KMS-11 (cell line): Measurements from ENCODE around the gene PRKD2.
"Not testable (repeated sequence)": the region's sequence is repeated elsewhere in the genome, so short reads cannot be mapped to it uniquely, and the experiment has no call there.

Experiments
- H2AFZ ChIP-seq: fragments of 200-600 bp; sonication (generic); 2 replicates; pipeline ENCODE4 v1.6.1; 2016; ENCODE audit warnings: antibody characterized with exemption, mixed run types, low read depth
- H3K27ac ChIP-seq: fragments of 200-600 bp; sonication (generic); 2 replicates; pipeline ENCODE4 v1.6.1; 2016; ENCODE audit warnings: mild to moderate bottlenecking, mixed run types
- H3K27me3 ChIP-seq: fragments of 200-600 bp; sonication (generic); 2 replicates; pipeline ENCODE4 v1.6.1; 2017; ENCODE audit warnings: mild to moderate bottlenecking, low read depth, mixed run types, moderate library complexity; ENCODE audit not compliant: insufficient read depth
- H3K36me3 ChIP-seq: fragments of 200-600 bp; sonication (generic); 2 replicates; pipeline ENCODE4 v1.6.1; 2017; ENCODE audit warnings: mild to moderate bottlenecking, mixed run types; ENCODE audit not compliant: insufficient read depth
- H3K4me1 ChIP-seq: fragments of 200-600 bp; sonication (generic); 2 replicates; pipeline ENCODE4 v1.6.1; 2016; ENCODE audit warnings: mild to moderate bottlenecking, low read depth, mixed run types; ENCODE audit not compliant: poor library complexity, severe bottlenecking
- H3K4me2 ChIP-seq: fragments of 200-600 bp; sonication (generic); 2 replicates; pipeline ENCODE4 v1.7.0; 2016; ENCODE audit warnings: mild to moderate bottlenecking, mixed run types
- H3K4me3 ChIP-seq: fragments of 200-600 bp; sonication (generic); IDR thresholded peaks from 2 replicates; pipeline ENCODE4 v1.6.1; 2017; ENCODE audit warnings: low read depth, low read length, mixed read lengths; ENCODE audit not compliant: insufficient read depth
- H3K79me2 ChIP-seq: fragments of 200-600 bp; sonication (generic); 2 replicates; pipeline ENCODE4 v1.6.1; 2016; ENCODE audit warnings: low read depth, mixed run types; ENCODE audit not compliant: insufficient read depth
- H3K9ac ChIP-seq: fragments of 200-600 bp; sonication (generic); 2 replicates; pipeline ENCODE4 v1.6.1; 2016; ENCODE audit warnings: mild to moderate bottlenecking, mixed run types
- H4K20me1 ChIP-seq: fragments of 200-600 bp; sonication (generic); 2 replicates; pipeline ENCODE4 v1.6.1; 2016; ENCODE audit warnings: mild to moderate bottlenecking, mixed run types; ENCODE audit not compliant: insufficient read depth
- TF ChIP-seq, protein P1 (sequence below): fragments of 200-600 bp; sonication (generic); conservative IDR thresholded peaks from 2 replicates; pipeline ENCODE4 v1.6.1; 2017; ENCODE audit warnings: low read depth, mild to moderate bottlenecking, antibody characterized with exemption, low read length, moderate library complexity, mixed read lengths

PRKD2 gene

GRCh38 chr19:46633130-46633529, 83.8 kb downstream of the PRKD2 start:
- Histone ChIP-seq H3K4me3 (no peak overlapping the region), H3K36me3 (no peaks in the 10 kb centered on the region), H3K27me3 (peaks cover 78% of the 10 kb centered on the region), H3K79me2 (no peaks in the 10 kb centered on the region), H3K9ac (no peak overlapping the region), H2AFZ (no peak overlapping the region), H3K4me1 (peaks cover 14% of the 10 kb centered on the region), H3K27ac (no peak overlapping the region), H4K20me1 (no peaks in the 10 kb centered on the region), H3K4me2 (peak overlapping the region; percentile 100; the same call in 1 of the 2 replicates)
- TF ChIP-seq, protein P1, sequence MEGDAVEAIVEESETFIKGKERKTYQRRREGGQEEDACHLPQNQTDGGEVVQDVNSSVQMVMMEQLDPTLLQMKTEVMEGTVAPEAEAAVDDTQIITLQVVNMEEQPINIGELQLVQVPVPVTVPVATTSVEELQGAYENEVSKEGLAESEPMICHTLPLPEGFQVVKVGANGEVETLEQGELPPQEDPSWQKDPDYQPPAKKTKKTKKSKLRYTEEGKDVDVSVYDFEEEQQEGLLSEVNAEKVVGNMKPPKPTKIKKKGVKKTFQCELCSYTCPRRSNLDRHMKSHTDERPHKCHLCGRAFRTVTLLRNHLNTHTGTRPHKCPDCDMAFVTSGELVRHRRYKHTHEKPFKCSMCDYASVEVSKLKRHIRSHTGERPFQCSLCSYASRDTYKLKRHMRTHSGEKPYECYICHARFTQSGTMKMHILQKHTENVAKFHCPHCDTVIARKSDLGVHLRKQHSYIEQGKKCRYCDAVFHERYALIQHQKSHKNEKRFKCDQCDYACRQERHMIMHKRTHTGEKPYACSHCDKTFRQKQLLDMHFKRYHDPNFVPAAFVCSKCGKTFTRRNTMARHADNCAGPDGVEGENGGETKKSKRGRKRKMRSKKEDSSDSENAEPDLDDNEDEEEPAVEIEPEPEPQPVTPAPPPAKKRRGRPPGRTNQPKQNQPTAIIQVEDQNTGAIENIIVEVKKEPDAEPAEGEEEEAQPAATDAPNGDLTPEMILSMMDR, result no peak

DNA sequence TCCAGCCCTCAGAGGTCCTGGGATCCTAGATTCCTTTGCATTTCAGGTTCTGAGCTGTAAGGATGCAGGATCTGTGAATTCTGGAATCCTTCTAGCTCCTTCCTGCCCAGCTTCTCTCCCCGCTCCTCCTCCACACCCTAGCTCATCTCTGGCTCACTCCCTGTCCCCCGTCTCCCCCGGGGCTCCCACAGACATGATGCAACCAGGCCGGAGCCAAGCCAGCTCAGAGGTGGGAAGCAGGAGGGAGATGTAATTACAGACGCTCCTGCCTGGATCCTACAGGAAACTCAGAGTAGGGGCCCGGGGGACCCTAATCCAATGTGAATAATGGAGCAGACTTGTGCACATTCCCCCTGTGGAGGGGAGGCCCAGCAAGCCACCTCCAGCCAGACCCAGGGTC, 85.4 kb downstream of the PRKD2 start:
- H3K27ac ChIP-seq, result no peak overlapping the region
- peaks cover 14% of the 10 kb centered on the region for H3K4me1 ChIP-seq
- no peak overlapping the region for H3K4me2 ChIP-seq
- no peak overlapping the region for H3K4me3 ChIP-seq
- no peak overlapping the region for H3K9ac ChIP-seq
- no peaks in the 10 kb centered on the region for H3K36me3 ChIP-seq
- no peaks in the 10 kb centered on the region for H4K20me1 ChIP-seq
- H3K79me2 ChIP-seq, result no peaks in the 10 kb centered on the region
- TF ChIP-seq, protein P1, result no peak
- H3K27me3 ChIP-seq, result peaks cover 66% of the 10 kb centered on the region
- no peak overlapping the region for H2AFZ ChIP-seq

GRCh38 chr19:46630586-46631205, 86.2 kb downstream of the PRKD2 start:
- Histone ChIP-seq H3K9ac (no peak overlapping the region), H3K36me3 (no peaks in the 10 kb centered on the region), H3K4me3 (no peak overlapping the region), H3K27ac (no peak overlapping the region), H3K79me2 (no peaks in the 10 kb centered on the region), H3K4me1 (peaks cover 14% of the 10 kb centered on the region), H3K27me3 (peaks cover 60% of the 10 kb centered on the region), H3K4me2 (no peak overlapping the region), H4K20me1 (no peaks in the 10 kb centered on the region), H2AFZ (no peak overlapping the region)
- TF ChIP-seq, protein P1, result no peak

- no peaks in the 10 kb centered on the region for H3K79me2 ChIP-seq
- H4K20me1 ChIP-seq, result no peaks in the 10 kb centered on the region
- peaks cover 62% of the 10 kb centered on the region for H3K27me3 ChIP-seq
- TF ChIP-seq, protein P1, result no peak
- no peak overlapping the region for H3K9ac ChIP-seq
- H3K4me3 ChIP-seq, result no peak overlapping the region
- peaks cover 19% of the 10 kb centered on the region for H3K4me1 ChIP-seq
- H3K27ac ChIP-seq, result no peak overlapping the region
- H2AFZ ChIP-seq, result no peak overlapping the region
- no peak overlapping the region for H3K4me2 ChIP-seq
- H3K36me3 ChIP-seq, result no peaks in the 10 kb centered on the region
Observed at GRCh38 chr19:46629546-46630025, 87.3 kb downstream of the PRKD2 start.

DNA sequence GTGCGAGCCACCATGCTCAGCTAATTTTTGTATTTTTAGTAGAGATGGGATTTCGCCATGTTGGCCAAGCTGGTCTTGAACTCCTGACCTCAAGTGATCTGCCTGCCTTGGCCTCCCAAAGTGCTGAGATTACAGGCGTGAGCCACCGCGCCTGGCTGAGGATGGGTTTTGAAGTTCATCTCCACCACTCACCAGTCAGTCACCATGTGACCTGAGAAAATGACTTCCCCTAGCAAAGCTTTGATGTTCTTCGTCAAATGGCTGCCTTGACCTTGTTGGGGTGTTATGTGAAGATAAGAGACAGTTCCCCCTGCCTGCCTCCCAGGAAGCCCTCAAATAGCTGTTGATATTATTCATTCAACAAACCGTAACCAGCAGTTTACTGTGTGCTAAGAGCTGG, 87.9 kb downstream of the PRKD2 start:
- not testable (repeated sequence) for H3K36me3 ChIP-seq, H3K27ac ChIP-seq, H3K79me2 ChIP-seq, H3K9ac ChIP-seq, H4K20me1 ChIP-seq, H3K4me3 ChIP-seq, H3K4me2 ChIP-seq, H2AFZ ChIP-seq
- Histone ChIP-seq H3K27me3 (peaks cover 64% of the 10 kb centered on the region), H3K4me1 (peaks cover 16% of the 10 kb centered on the region)
